Hepatocyte (in vitro differentiated cells): Measurements from ENCODE around the gene GPANK1. TPM values are rescaled to one million over a fixed set of nuclear protein-coding genes. Genes with fewer than 3 reads are reported as not detected.

Experiments
- DNase-seq: peaks from one replicate; pipeline ENCODE4 v3.0.0-alpha.2; 2016; ENCODE audit warnings: low spot score
- H2AFZ ChIP-seq: fragments of 200-600 bp; sonication (generic); 2 replicates; pipeline ENCODE4 v1.6.0; 2016; ENCODE audit warnings: antibody characterized with exemption, mild to moderate bottlenecking
- H3K27ac ChIP-seq: fragments of 200-600 bp; sonication (generic); 2 replicates; pipeline ENCODE4 v1.5.1; 2016; ENCODE audit warnings: mild to moderate bottlenecking
- H3K27me3 ChIP-seq: fragments of 200-600 bp; sonication (generic); 2 replicates; pipeline ENCODE4 v1.6.1; 2016
- H3K36me3 ChIP-seq: fragments of 200-600 bp; sonication (generic); replicated peaks from 2 replicates; pipeline ENCODE4 v1.5.1; 2016; ENCODE audit warnings: low read depth; ENCODE audit not compliant: insufficient read depth
- H3K4me1 ChIP-seq: fragments of 200-600 bp; sonication (generic); 2 replicates; pipeline ENCODE4 v1.5.1; 2016; ENCODE audit warnings: mild to moderate bottlenecking, moderate library complexity; ENCODE audit not compliant: insufficient read depth
- H3K4me2 ChIP-seq: fragments of 200-600 bp; sonication (generic); 2 replicates; pipeline ENCODE4 v1.6.0; 2016
- H3K4me3 ChIP-seq: fragments of 200-600 bp; sonication (generic); 2 replicates; pipeline ENCODE4 v1.5.1; 2016; ENCODE audit warnings: mild to moderate bottlenecking
- H3K79me2 ChIP-seq: fragments of 200-600 bp; sonication (generic); 2 replicates; pipeline ENCODE4 v1.6.0; 2017; ENCODE audit warnings: mild to moderate bottlenecking
- H3K9me2 ChIP-seq: fragments of 200-600 bp; sonication (generic); replicated peaks from 2 replicates; pipeline ENCODE4 v1.6.0; 2017; ENCODE audit warnings: mild to moderate bottlenecking; ENCODE audit not compliant: insufficient read depth
- H3K9me3 ChIP-seq: fragments of 200-600 bp; sonication (generic); 2 replicates; pipeline ENCODE4 v1.5.1; 2016; ENCODE audit warnings: low read depth, mild to moderate bottlenecking
- H4K20me1 ChIP-seq: fragments of 200-600 bp; sonication (generic); 2 replicates; pipeline ENCODE4 v1.6.0; 2016; ENCODE audit warnings: mild to moderate bottlenecking; ENCODE audit not compliant: insufficient read depth, poor library complexity, severe bottlenecking
- EZH2 ChIP-seq: fragments of 200-600 bp; sonication (generic); IDR thresholded peaks from 2 replicates; pipeline ENCODE4 v1.6.1; 2016; ENCODE audit warnings: antibody characterized with exemption, mild to moderate bottlenecking, borderline replicate concordance
- EZH2phosphoT487 ChIP-seq: fragments of 200-600 bp; sonication (generic); IDR thresholded peaks from one replicate; pipeline ENCODE4 v1.6.1; 2018; ENCODE audit warnings: antibody characterized with exemption, mild to moderate bottlenecking, low read depth, moderate library complexity; ENCODE audit not compliant: unreplicated experiment, severe bottlenecking
- WGBS: methylation state at CpG from one replicate; pipeline ENCODE4 v1.1.6; 2016; ENCODE audit warnings: low lambda C conversion rate; ENCODE audit errors: missing lambda C conversion rate; 5-methylcytosine and 5-hydroxymethylcytosine counted together
- polyA plus RNA-seq: library from polyadenylated mRNA; unstranded; fragments of >200 nt; fragmentation: Nextera tagmentation; extraction: Ambion mirVana; gene quantifications from 2 replicates; pipeline ENCODE4 v1.2.1, GENCODE V29; 2016
- total RNA-seq: library from RNA; depleted of rRNA; stranded (reverse); fragments of >200 nt; gene quantifications from 2 replicates; pipeline ENCODE4 v1.2.3, GENCODE V29; 2014
- TF ChIP-seq, protein P1 (sequence below): fragments of 200-600 bp; sonication (generic); IDR thresholded peaks from 2 replicates; pipeline ENCODE4 v1.5.1; 2016; ENCODE audit warnings: antibody characterized with exemption, mild to moderate bottlenecking; ENCODE audit not compliant: poor library complexity

GPANK1 gene
- total and polyA plus RNA-seq, 2 experiments from 2014 or later: 18.1 to 23.8 TPM

DNA sequence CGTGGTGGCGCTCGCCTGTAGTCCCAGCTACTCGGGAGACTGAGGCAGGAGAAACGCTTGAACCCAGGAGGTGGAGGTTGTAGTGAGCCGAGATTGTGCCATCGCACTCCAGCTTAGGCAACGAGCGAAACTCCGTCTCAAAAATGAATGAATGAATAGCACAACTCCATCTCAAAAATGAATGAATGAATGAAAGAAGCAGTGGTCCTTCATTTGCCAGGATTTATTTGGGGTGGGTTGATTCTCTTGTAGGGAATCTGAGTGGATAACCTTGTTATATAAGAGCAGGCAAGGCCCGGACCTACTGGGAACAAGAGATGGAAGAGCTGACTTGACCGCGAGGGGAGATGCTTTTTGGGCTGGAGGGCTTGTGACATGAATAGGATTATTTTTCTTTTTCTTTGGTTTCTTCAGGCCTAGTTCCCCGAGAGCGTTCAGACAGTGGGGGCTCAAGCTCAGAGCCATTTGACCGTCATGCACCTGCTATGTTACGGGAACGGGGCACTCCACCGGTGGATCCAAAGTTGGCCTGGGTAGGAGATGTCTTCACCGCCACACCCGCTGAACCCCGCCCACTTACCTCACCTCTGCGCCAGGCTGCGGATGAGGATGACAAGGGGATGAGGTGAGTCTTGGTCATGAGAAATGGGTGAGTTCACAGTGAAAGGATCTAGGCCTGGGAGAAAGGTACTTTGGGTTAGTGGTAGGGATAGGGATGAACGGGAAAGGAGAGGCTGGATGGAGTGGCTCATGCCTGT is 34.4 kb downstream of the GPANK1 start:
- H3K9me2 ChIP-seq: no peaks in the 10 kb centered on the region
- H3K36me3 ChIP-seq: no peaks in the 10 kb centered on the region
- H3K79me2 ChIP-seq: peaks cover 22% of the 10 kb centered on the region
- no peaks in the 10 kb centered on the region for H3K9me3 ChIP-seq
- no peak overlapping the region for H3K4me2 ChIP-seq
- no peak for DNase-seq
- H3K27me3 ChIP-seq: no peaks in the 10 kb centered on the region
- no peak overlapping the region for H2AFZ ChIP-seq
- WGBS: 96% methylated on average over 25 of the region's 25 CpGs
- TF ChIP-seq EZH2phosphoT487: no peak
- TF ChIP-seq, protein P1, sequence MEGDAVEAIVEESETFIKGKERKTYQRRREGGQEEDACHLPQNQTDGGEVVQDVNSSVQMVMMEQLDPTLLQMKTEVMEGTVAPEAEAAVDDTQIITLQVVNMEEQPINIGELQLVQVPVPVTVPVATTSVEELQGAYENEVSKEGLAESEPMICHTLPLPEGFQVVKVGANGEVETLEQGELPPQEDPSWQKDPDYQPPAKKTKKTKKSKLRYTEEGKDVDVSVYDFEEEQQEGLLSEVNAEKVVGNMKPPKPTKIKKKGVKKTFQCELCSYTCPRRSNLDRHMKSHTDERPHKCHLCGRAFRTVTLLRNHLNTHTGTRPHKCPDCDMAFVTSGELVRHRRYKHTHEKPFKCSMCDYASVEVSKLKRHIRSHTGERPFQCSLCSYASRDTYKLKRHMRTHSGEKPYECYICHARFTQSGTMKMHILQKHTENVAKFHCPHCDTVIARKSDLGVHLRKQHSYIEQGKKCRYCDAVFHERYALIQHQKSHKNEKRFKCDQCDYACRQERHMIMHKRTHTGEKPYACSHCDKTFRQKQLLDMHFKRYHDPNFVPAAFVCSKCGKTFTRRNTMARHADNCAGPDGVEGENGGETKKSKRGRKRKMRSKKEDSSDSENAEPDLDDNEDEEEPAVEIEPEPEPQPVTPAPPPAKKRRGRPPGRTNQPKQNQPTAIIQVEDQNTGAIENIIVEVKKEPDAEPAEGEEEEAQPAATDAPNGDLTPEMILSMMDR: no peak
- no peak for TF ChIP-seq EZH2
- H3K4me1 ChIP-seq: no peaks in the 10 kb centered on the region
- H4K20me1 ChIP-seq: peaks cover 9% of the 10 kb centered on the region
- H3K4me3 ChIP-seq: no peak overlapping the region
- no peak overlapping the region for H3K27ac ChIP-seq

DNA sequence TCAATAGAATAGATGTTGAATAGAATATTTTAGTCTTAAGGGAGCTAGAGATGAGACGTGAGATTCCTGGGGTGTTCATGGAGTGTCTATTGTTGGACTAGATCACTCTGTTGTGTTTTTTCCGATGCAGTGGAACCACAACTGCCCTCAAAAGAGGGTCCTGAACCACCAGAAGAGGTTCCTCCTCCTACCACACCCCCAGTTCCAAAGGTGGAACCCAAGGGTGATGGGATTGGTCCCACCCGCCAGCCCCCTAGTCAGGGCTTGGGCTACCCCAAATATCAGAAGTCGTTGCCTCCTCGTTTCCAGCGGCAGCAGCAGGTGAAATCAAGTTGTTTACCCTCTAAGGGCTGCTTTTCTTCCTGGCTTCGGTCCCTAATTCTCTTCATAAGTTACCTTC is 35.8 kb downstream of the GPANK1 start:
- TF ChIP-seq, protein P1: no peak
- TF ChIP-seq EZH2 (no peak), EZH2phosphoT487 (no peak)
- Histone ChIP-seq H3K27me3 (no peaks in the 10 kb centered on the region), H3K4me1 (no peaks in the 10 kb centered on the region), H3K79me2 (peaks cover 32% of the 10 kb centered on the region), H4K20me1 (peaks cover 13% of the 10 kb centered on the region), H3K4me2 (no peak overlapping the region), H3K27ac (no peak overlapping the region), H3K9me2 (no peaks in the 10 kb centered on the region), H2AFZ (no peak overlapping the region), H3K9me3 (no peaks in the 10 kb centered on the region), H3K4me3 (no peak overlapping the region), H3K36me3 (no peaks in the 10 kb centered on the region)
- no peak for DNase-seq
- 97% methylated on average over 7 of the region's 7 CpGs for WGBS

DNA sequence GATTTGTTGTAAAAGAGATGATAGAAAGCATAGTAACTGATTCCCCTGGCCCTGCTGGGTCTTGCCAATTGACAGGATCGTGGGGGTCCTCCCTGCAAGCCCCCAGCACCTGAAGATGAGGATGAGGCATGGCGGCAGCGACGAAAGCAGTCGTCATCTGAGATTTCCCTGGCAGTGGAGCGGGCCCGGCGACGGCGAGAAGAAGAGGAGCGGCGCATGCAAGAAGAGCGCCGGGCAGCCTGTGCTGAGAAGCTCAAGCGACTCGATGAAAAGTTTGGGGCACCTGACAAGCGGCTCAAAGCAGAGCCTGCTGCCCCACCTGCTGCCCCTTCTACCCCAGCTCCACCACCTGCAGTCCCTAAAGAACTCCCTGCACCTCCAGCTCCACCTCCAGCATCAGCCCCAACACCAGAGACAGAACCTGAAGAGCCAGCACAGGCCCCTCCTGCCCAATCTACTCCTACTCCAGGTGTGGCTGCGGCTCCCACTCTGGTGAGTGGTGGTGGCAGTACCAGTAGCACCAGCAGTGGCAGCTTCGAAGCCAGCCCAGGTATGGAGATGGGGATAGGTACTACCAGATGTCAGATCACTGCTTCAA is 37.0 kb downstream of the GPANK1 start:
- no peak for DNase-seq
- Histone ChIP-seq H3K4me3 (no peak overlapping the region), H3K4me1 (peaks cover under 1% of the 10 kb centered on the region), H4K20me1 (peaks cover 18% of the 10 kb centered on the region), H2AFZ (no peak overlapping the region), H3K9me3 (no peaks in the 10 kb centered on the region), H3K4me2 (no peak overlapping the region), H3K27ac (no peak overlapping the region), H3K27me3 (no peaks in the 10 kb centered on the region), H3K79me2 (peaks cover 42% of the 10 kb centered on the region), H3K9me2 (no peaks in the 10 kb centered on the region), H3K36me3 (no peaks in the 10 kb centered on the region)
- WGBS: 99% methylated on average over 18 of the region's 19 CpGs
- TF ChIP-seq, protein P1: no peak
- TF ChIP-seq EZH2: no peak
